Neural cell (in vitro differentiated cells): ENCODE measurements around the gene SKAP1. TPM values are rescaled to one million over a fixed set of nuclear protein-coding genes. Genes with fewer than 3 reads are reported as not detected.

ENCODE experiments used
- H2AFZ ChIP-seq: fragments of 200-600, 300-800 bp; sonication (generic), shearing (Covaris generic); 2 replicates; pipeline ENCODE4 v1.6.0; 2014; ENCODE audit warnings: low read depth, mild to moderate bottlenecking, antibody characterized with exemption, low read length, moderate library complexity
- H3F3A ChIP-seq: fragments of 200-600 bp; shearing (Covaris generic); 2 replicates; pipeline ENCODE4 v1.6.1; 2016; ENCODE audit warnings: mild to moderate bottlenecking, moderate library complexity, mixed read lengths, antibody characterized with exemption, low read length; ENCODE audit not compliant: insufficient read depth, poor library complexity, severe bottlenecking
- H3K27ac ChIP-seq: fragments of 200-600, 300-800 bp; sonication (generic), shearing (Covaris generic); 2 replicates; pipeline ENCODE4 v1.5.1; 2014; ENCODE audit warnings: mild to moderate bottlenecking, low read length, moderate library complexity
- H3K27me3 ChIP-seq: fragments of 300-800, 200-600 bp; sonication (generic), shearing (Covaris generic); 2 replicates; pipeline ENCODE4 v1.6.0; 2014; ENCODE audit warnings: mild to moderate bottlenecking, low read depth, low read length, moderate library complexity; ENCODE audit not compliant: insufficient read depth
- H3K36me3 ChIP-seq: fragments of 300-800, 200-600 bp; sonication (generic), shearing (Covaris generic); 2 replicates; pipeline ENCODE4 v1.5.1; 2014; ENCODE audit warnings: mild to moderate bottlenecking, antibody characterized with exemption, low read length, moderate library complexity; ENCODE audit not compliant: insufficient read depth
- H3K4me2 ChIP-seq: fragments of 300-800, 200-600 bp; sonication (generic), shearing (Covaris generic); 2 replicates; pipeline ENCODE4 v1.6.0; 2014; ENCODE audit warnings: mild to moderate bottlenecking, low read length
- H3K4me3 ChIP-seq: fragments of 300-800, 200-600 bp; sonication (generic), shearing (Covaris generic); 2 replicates; pipeline ENCODE4 v1.5.1; 2014; ENCODE audit warnings: mild to moderate bottlenecking, low read length, moderate library complexity
- H3K79me2 ChIP-seq: fragments of 200-600 bp; shearing (Covaris generic); replicated peaks from 2 replicates; pipeline ENCODE4 v1.6.0; 2014; ENCODE audit warnings: mild to moderate bottlenecking, low read length, moderate library complexity; ENCODE audit not compliant: insufficient read depth
- H3K9ac ChIP-seq: fragments of 300-800, 200-600 bp; sonication (generic), shearing (Covaris generic); 2 replicates; pipeline ENCODE4 v1.6.1; 2016; ENCODE audit warnings: mild to moderate bottlenecking, low read length, mixed read lengths
- H3K9me2 ChIP-seq: fragments of 200-600 bp; shearing (Covaris generic); 2 replicates; pipeline ENCODE4 v1.6.1; 2016; ENCODE audit warnings: mild to moderate bottlenecking, low read length, mixed read lengths; ENCODE audit not compliant: insufficient read depth
- H3K9me3 ChIP-seq: fragments of 200-600, 300-800 bp; sonication (generic), shearing (Covaris generic); 2 replicates; pipeline ENCODE4 v1.6.1; 2016; ENCODE audit warnings: mild to moderate bottlenecking, mixed run types, low read length, moderate library complexity, mixed read lengths
- H4K20me1 ChIP-seq: fragments of 200-600 bp; shearing (Covaris generic); 2 replicates; pipeline ENCODE4 v1.6.1; 2016; ENCODE audit warnings: mild to moderate bottlenecking, mixed run types; ENCODE audit not compliant: insufficient read depth
- EP300 ChIP-seq: fragments of 450-650 bp; conservative IDR thresholded peaks from 2 replicates; pipeline ENCODE4 v1.6.1; 2014; ENCODE audit warnings: antibody characterized with exemption, mild to moderate bottlenecking, moderate library complexity; ENCODE audit not compliant: poor library complexity, severe bottlenecking
- EZH2 ChIP-seq: fragments of 200-600, 300-800 bp; shearing (Covaris generic), sonication (generic); IDR thresholded peaks from 2 replicates; pipeline ENCODE4 v1.6.1; 2014; ENCODE audit warnings: antibody characterized with exemption, low read length, borderline replicate concordance, mild to moderate bottlenecking; ENCODE audit not compliant: insufficient read depth, poor library complexity, severe bottlenecking
- MXI1 ChIP-seq: fragments of 450-650 bp; conservative IDR thresholded peaks from 2 replicates; pipeline ENCODE4 v1.6.1; 2014; ENCODE audit warnings: antibody characterized with exemption, mild to moderate bottlenecking; ENCODE audit not compliant: poor library complexity, severe bottlenecking
- POLR2AphosphoS5 ChIP-seq: IDR thresholded peaks from 2 replicates; pipeline ENCODE4 v1.6.1; 2012
- RAD21 ChIP-seq: fragments of 450-650 bp; conservative IDR thresholded peaks from 2 replicates; pipeline ENCODE4 v1.6.1; 2014; ENCODE audit warnings: antibody characterized with exemption, mild to moderate bottlenecking, moderate library complexity
- SMC3 ChIP-seq: fragments of 450-650 bp; conservative IDR thresholded peaks from 2 replicates; pipeline ENCODE4 v1.6.1; 2014; ENCODE audit warnings: antibody characterized with exemption, mild to moderate bottlenecking, moderate library complexity; ENCODE audit not compliant: poor library complexity
- TAF1 ChIP-seq: IDR thresholded peaks from 2 replicates; pipeline ENCODE4 v1.6.1; 2012; ENCODE audit warnings: low read depth
- polyA plus RNA-seq: library from polyadenylated mRNA; depleted of rRNA; stranded (reverse); fragments of >200 nt; gene quantifications from 2 replicates; pipeline ENCODE4 v1.2.3, GENCODE V29; 2014
- TF ChIP-seq, protein P1 (sequence below): fragments of 450-650 bp; IDR thresholded peaks from 2 replicates; pipeline ENCODE4 v1.5.1; 2014; ENCODE audit warnings: antibody characterized with exemption, mild to moderate bottlenecking, moderate library complexity; ENCODE audit not compliant: poor library complexity, severe bottlenecking
- TF ChIP-seq, protein P2 (sequence below): IDR thresholded peaks from 2 replicates; pipeline ENCODE4 v1.6.1; 2012; ENCODE audit warnings: borderline replicate concordance

The SKAP1 gene
- polyA plus RNA-seq, 1 donor from 2014 or later: 0.63 TPM

DNA sequence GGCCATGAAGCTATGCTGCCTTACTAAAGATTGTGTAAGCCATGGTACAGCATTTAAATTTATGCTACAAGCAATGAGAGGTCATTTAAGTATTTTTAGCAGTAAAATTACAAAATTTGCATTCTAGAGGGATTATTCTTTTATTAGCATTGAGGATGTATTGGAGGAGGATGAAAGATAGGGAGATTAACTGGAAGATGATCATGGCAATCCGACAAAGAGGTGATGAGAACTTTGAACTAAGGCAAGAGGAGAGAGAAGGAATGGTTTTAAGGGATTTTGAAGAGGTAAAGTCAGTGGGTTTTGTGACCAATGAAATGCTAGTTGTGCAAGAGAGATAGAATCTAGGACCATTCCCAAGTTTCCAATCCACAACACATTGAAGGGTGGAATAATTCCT, 192.6 kb downstream of the SKAP1 start:
- H3K4me2 ChIP-seq: no peak overlapping the region
- H3K9me3 ChIP-seq: no peaks in the 10 kb centered on the region
- H3K27me3 ChIP-seq: no peaks in the 10 kb centered on the region
- H3K9ac ChIP-seq: no peak overlapping the region
- TF ChIP-seq, protein P1, sequence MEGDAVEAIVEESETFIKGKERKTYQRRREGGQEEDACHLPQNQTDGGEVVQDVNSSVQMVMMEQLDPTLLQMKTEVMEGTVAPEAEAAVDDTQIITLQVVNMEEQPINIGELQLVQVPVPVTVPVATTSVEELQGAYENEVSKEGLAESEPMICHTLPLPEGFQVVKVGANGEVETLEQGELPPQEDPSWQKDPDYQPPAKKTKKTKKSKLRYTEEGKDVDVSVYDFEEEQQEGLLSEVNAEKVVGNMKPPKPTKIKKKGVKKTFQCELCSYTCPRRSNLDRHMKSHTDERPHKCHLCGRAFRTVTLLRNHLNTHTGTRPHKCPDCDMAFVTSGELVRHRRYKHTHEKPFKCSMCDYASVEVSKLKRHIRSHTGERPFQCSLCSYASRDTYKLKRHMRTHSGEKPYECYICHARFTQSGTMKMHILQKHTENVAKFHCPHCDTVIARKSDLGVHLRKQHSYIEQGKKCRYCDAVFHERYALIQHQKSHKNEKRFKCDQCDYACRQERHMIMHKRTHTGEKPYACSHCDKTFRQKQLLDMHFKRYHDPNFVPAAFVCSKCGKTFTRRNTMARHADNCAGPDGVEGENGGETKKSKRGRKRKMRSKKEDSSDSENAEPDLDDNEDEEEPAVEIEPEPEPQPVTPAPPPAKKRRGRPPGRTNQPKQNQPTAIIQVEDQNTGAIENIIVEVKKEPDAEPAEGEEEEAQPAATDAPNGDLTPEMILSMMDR: no peak
- TF ChIP-seq EP300 (no peak), SMC3 (no peak), TAF1 (no peak), RAD21 (no peak), MXI1 (no peak)
- TF ChIP-seq, protein P2, sequence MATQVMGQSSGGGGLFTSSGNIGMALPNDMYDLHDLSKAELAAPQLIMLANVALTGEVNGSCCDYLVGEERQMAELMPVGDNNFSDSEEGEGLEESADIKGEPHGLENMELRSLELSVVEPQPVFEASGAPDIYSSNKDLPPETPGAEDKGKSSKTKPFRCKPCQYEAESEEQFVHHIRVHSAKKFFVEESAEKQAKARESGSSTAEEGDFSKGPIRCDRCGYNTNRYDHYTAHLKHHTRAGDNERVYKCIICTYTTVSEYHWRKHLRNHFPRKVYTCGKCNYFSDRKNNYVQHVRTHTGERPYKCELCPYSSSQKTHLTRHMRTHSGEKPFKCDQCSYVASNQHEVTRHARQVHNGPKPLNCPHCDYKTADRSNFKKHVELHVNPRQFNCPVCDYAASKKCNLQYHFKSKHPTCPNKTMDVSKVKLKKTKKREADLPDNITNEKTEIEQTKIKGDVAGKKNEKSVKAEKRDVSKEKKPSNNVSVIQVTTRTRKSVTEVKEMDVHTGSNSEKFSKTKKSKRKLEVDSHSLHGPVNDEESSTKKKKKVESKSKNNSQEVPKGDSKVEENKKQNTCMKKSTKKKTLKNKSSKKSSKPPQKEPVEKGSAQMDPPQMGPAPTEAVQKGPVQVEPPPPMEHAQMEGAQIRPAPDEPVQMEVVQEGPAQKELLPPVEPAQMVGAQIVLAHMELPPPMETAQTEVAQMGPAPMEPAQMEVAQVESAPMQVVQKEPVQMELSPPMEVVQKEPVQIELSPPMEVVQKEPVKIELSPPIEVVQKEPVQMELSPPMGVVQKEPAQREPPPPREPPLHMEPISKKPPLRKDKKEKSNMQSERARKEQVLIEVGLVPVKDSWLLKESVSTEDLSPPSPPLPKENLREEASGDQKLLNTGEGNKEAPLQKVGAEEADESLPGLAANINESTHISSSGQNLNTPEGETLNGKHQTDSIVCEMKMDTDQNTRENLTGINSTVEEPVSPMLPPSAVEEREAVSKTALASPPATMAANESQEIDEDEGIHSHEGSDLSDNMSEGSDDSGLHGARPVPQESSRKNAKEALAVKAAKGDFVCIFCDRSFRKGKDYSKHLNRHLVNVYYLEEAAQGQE: no peak
- no peaks in the 10 kb centered on the region for H3K9me2 ChIP-seq
- H3F3A ChIP-seq: no peaks in the 10 kb centered on the region
- H3K36me3 ChIP-seq: no peaks in the 10 kb centered on the region
- no peak overlapping the region for H3K4me3 ChIP-seq
- no peak overlapping the region for H3K27ac ChIP-seq
- no peak overlapping the region for H2AFZ ChIP-seq
- H3K79me2 ChIP-seq: no peaks in the 10 kb centered on the region
- H4K20me1 ChIP-seq: no peaks in the 10 kb centered on the region

DNA sequence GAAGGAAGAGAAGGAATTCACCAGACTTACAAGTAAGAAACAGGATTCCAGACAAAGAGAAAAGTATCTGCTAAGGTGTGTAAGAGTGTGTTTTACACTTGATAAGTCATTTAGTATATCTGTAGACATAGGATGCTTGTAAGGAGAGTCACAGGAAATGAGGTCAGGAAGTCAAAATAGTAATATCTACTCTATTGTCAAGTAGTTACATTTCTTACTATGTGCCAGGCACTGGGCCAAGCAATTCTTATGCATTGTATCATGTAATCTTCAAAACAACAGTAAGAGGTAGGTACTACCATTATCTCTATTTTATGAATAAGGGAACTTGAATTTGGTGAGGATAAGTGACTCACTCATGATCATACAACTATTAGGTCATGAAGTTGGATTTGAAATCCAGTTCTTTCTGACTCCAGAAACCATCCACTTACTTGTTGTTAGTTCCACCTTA, 193.3 kb downstream of the SKAP1 start:
- H3K9ac ChIP-seq: no peak overlapping the region
- no peaks in the 10 kb centered on the region for H3K9me2 ChIP-seq
- H2AFZ ChIP-seq: no peak overlapping the region
- no peaks in the 10 kb centered on the region for H4K20me1 ChIP-seq
- H3K36me3 ChIP-seq: no peaks in the 10 kb centered on the region
- TF ChIP-seq EZH2 (no peak), MXI1 (no peak), EP300 (no peak), POLR2AphosphoS5 (no peak), RAD21 (no peak), TAF1 (no peak), SMC3 (no peak)
- TF ChIP-seq, protein P2: no peak
- TF ChIP-seq, protein P1: no peak
- no peaks in the 10 kb centered on the region for H3K79me2 ChIP-seq
- H3K9me3 ChIP-seq: no peaks in the 10 kb centered on the region
- no peak overlapping the region for H3K4me2 ChIP-seq
- H3K4me3 ChIP-seq: no peak overlapping the region
- H3F3A ChIP-seq: no peaks in the 10 kb centered on the region
- no peak overlapping the region for H3K27ac ChIP-seq
- no peaks in the 10 kb centered on the region for H3K27me3 ChIP-seq
